LNCAP (cell line): ENCODE results near the gene CALHM1.

Experiments
- CTCF ChIP-seq: fragments of 450-650 bp; IDR thresholded peaks from 2 replicates; pipeline ENCODE4 v1.5.1; 2017; ENCODE audit warnings: mild to moderate bottlenecking

The CALHM1 gene

GRCh38 chr10:103443475-103444185, 15.1 kb downstream of the CALHM1 start:
- TF ChIP-seq CTCF = no peak

GRCh38 chr10:103442031-103442461, 16.7 kb downstream of the CALHM1 start:
- no peak for TF ChIP-seq CTCF

- TF ChIP-seq CTCF = no peak
These were observed 17.1 kb downstream of the CALHM1 start for GRCh38 chr10:103441611-103442010.

- TF ChIP-seq CTCF = no peak
These were observed 17.5 kb downstream of the CALHM1 start for GRCh38 chr10:103441206-103441605.

- TF ChIP-seq CTCF = no peak
These were observed 18.3 kb downstream of the CALHM1 start for GRCh38 chr10:103440416-103440815.

- no peak for TF ChIP-seq CTCF
These were observed 18.9 kb downstream of the CALHM1 start for GRCh38 chr10:103439776-103440175.

GRCh38 chr10:103433858-103434257, 24.8 kb downstream of the CALHM1 start:
- TF ChIP-seq CTCF = no peak

GRCh38 chr10:103431902-103432301, 26.8 kb downstream of the CALHM1 start:
- no peak for TF ChIP-seq CTCF
